HG03460 (cell line): ENCODE data around the gene ANKS1B.
A peak's percentile ranks its signal among the peaks of the same experiment; 100 is the strongest.

ENCODE experiments used
- ATAC-seq: cut with Tn5 transposase; IDR thresholded peaks from one replicate; pipeline ENCODE4 v1.9.1; 2021; ENCODE audit not compliant: unreplicated experiment

ANKS1B gene

GRCh38 chr12:99479149-99479548 is 505.6 kb downstream of the ANKS1B start:
- no peak for ATAC-seq

DNA sequence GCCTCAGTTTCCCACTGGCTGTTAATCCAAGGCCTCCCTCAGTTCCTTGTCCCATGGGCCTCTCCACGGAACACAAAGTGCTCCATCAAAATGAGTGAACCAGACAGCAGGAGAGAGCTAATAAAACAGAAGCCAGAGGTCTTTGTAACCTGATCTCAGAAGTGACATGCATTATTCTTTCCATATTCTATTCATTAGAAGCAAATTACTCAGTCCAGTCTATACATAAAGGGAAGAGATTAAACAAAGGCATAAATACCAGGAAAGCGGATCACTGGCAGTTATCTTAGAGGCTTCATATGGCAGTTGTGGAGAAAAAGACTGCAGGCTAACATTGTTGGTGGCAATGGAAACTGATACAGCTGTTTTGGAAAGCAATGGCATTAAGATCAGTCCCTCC is 507.8 kb downstream of the ANKS1B start:
- no peak for ATAC-seq

DNA sequence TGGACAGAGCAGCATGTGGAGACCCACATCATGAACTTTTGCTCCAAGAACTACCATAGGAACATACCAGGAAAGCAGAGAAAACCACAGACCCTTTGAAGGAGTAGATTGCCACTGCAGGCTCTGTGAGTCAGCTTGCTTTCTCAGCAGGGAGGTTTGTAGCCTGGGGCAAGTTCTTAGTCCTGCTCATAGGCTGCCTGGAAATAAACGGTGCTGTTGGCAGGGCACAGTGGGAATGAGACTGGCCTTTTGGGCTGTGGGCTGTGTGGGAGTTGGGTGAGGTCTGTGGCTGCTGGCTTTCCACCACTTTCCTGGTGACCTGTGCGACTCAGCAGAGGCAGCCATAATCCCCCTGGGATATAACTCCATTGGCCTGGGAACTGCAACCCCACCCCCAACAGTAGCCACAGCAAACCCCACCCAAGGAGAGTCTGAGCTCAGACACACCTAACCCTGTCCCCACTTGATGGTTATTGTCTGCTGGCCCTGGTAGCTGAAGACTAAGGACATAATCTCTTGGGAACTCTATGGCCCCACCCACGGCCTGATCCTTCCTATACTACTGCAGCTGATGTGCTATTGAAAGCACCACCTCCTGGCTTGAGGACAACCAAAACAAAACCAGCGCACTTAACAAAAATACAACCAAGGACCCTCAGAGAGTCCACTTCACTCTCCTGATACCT is 529.2 kb downstream of the ANKS1B start:
- ATAC-seq, result no peak

DNA sequence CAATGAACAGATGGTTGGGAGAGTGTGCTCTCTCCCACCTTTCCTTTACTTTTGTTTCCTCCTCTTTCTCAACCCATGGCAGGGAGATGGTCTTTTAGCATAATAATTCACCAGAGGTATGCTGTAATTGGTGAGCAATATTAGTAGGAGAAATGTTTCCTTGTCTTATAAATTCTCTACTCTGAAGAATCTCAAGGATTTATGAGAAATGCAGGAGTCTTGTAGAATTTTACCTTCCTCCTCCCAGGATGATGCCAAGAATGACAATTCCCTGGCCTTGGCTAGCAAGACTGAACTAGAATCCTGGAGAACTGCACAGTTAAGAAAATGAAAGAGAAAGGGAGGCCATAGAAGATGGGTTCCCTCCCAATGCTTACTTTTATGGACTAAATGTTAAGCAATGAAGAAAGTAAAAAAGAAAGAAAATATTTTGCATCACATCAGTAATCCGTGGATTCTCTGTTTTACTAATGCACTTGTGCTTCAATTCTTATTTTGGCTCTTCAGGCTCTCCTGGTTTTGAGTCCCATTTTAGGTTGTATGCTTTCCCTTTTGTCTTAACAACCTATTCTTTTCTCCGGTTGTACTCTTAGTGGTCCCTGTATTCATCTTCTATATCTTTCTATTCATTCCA is 530.1 kb downstream of the ANKS1B start:
- no peak for ATAC-seq

DNA sequence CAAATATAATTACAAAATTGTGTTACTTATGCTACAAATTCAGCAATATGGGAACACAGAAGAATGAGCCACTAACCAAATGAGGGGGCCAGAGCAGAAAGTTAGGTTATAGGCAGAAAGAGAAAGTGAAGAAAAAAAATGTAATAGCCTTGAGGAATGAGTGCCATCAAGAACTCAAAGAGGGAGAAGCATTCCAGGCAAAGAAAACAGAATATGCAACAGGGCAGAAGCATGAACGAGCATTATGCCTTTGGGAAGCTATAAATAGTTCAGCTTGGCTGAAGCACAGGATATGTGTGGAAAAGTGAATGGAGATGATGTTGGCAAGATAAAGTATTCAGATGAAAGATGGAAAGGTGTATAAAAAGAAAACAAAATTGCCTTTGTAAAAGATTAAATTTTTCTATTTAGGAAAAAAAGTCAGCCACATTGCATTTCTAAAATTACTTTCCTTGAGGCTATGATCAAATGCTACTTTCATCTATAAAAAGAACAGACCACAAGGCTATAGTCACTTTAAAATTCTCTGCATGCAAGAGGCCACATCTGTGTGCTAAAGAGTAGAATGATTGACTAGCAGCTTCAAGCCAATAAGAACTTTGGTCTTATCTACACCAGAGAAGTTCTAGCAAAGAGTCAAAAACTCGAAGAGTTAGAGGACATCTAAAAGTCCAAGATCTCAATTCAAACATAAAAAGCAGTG is 530.7 kb downstream of the ANKS1B start:
- no peak for ATAC-seq

GRCh38 chr12:99450036-99450630 is 534.6 kb downstream of the ANKS1B start:
- no peak for ATAC-seq

DNA sequence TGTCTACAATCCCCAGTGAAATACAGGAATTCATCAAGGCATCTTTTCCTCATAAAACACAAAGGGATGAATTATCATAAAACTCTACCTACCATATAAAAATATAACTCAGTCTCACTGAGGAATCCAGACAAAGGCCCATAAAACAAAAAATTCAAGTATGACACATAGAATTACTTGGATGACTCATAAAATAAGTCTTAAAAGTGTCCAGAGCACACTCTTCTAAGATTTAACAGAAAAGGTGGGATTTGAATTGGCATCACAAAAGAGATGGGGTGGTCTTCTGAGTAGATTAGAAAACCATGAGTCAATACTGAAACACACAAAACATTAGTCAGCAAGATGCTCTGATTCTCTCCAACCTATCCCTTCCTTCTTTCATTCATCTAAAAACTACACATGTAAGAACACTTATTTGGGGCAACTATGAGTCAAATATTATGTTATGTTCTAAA is 539.8 kb downstream of the ANKS1B start:
- ATAC-seq, result no peak

GRCh38 chr12:99442758-99443157 is 542.0 kb downstream of the ANKS1B start:
- ATAC-seq, result no peak

DNA sequence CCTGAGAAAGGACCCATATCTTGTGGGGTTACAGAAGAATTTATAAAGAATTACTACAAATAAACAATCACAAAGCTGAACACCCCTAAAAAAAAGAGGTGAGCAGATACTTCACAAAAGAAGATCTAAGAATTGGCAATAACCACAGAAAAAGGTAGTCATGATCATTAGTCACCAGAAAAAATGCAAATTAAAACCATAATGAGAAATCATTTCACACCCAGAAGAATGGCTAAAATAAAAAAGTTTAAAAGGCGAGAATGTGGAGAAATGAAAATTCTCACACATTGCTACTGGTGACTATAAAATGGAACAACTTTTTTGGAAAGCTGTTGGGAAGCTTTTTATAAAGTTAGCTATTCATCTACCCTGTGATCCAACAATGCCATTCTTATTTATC is 545.3 kb downstream of the ANKS1B start:
- ATAC-seq, result no peak

DNA sequence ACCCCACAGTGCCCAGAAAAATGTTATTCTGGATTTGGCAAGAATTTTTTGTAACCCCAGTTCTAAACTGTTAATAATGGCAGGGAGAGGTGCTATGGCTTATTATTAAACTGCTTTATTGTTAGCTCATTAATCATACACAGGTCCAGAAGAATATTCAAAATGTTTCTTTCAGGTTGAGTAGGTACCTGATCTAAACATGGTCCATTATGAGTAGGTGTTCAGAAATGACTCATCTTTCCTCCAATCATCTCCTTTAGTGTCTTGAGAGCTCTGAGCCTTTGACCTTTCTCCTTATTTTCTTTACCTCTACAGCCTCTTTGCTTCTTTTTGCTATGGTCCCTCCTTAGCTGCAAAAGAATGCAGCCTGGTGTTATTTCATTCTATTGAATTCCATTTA is 548.2 kb downstream of the ANKS1B start:
- peak; percentile 97 for ATAC-seq

GRCh38 chr12:99435095-99435791 is 549.5 kb downstream of the ANKS1B start:
- no peak for ATAC-seq

DNA sequence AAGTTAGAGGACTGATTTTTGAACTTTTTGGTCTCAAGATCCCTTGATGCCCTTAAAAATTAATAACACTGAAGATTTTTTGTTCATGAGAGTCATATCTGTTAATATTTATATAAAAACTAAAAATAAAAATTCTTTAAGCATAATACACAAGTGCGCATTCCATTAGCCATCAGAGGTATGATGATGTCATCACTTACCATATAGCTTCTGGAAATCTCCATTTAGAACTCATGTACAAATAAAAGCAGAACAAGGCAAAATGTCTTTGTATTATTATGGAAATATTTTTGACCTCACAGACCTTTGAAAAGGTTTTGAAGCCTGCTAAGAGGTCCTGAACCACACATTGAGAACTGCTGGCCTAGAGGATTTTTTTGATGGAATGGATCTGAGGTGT is 551.6 kb downstream of the ANKS1B start:
- no peak for ATAC-seq

- no peak for ATAC-seq
These were observed 553.5 kb downstream of the ANKS1B start for GRCh38 chr12:99431203-99431602.

GRCh38 chr12:99427104-99427503 is 557.6 kb downstream of the ANKS1B start:
- ATAC-seq, result no peak

- ATAC-seq, result no peak
These were observed 566.4 kb downstream of the ANKS1B start for GRCh38 chr12:99418379-99418778.

- ATAC-seq, result no peak
These were observed 571.0 kb downstream of the ANKS1B start for GRCh38 chr12:99413751-99414150.

GRCh38 chr12:99393763-99394162 is 591.0 kb downstream of the ANKS1B start:
- peak; percentile 82 for ATAC-seq

DNA sequence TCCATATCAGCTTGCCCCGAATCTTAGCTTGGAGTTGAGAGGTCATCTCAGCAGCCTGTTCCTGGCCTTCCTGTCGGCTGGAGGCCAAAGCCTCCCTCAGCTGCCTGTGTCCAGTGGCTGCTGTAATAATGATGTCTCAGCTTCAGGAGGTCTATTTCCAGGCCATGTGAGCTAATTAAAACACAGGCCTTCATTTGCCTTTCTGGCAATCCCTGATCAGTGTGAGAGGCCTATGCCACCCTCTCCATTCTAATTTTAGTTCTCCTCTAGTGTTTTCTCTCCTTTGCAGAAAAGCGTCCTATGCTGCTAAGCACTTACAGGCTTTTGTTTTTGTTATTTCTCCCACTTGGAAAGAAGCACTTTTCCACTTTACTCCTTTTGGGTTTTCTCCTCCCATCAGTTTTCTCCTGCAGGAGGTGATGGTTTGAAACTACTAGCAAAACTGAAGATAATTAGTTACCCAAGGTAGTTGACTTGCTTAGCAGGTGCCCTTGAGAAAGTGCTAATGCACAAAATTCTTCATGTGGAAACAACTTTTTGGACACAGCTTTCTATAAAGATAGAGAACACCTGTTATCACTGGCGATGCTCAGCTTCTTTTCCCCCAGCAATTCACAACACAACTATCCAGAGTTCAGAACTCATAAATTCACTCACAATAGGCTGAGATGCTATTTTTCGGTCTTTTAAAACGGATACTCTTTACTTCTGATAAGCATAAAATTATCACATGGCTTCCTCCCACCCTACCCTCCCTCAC is 592.5 kb downstream of the ANKS1B start:
- ATAC-seq, result no peak

- no peak for ATAC-seq
These were observed 594.0 kb downstream of the ANKS1B start for GRCh38 chr12:99390707-99391106.

GRCh38 chr12:99389751-99390150 is 595.0 kb downstream of the ANKS1B start:
- no peak for ATAC-seq
